Measurements from ENCODE around the gene MYO1G.

GRCh38 chr7:44982970-44983369, 4.2 kb upstream of the MYO1G start:
- no peak for TF ChIP-seq TAF1 (IDR thresholded peaks at IDR 0.05; ENCODE audit: low read depth, low read length)
- no peak for TF ChIP-seq POLR2AphosphoS5 (IDR thresholded peaks at IDR 0.05; ENCODE audit: low read depth, low read length)
- no peak for TF ChIP-seq POLR2A (IDR thresholded peaks at IDR 0.05; ENCODE audit: low read depth, low read length)
- no peak for TF ChIP-seq POU2F2 (IDR thresholded peaks at IDR 0.05; ENCODE audit: low read depth, low read length)
- TF ChIP-seq PAX5 (IDR thresholded peaks at IDR 0.05; ENCODE audit: insufficient read depth, low read length, severe bottlenecking): no peak
- no peak for TF ChIP-seq SPI1 (IDR thresholded peaks at IDR 0.05; ENCODE audit: low read depth, low read length)
